T-cell (primary cell): ENCODE data around the gene ATE1. TPM values are rescaled to one million over a fixed set of nuclear protein-coding genes. Genes with fewer than 3 reads are reported as not detected.

Source experiments
- ATAC-seq, 4 experiments: fragments of 200-7000 bp in 3 of 4; fragments of 150-1000 bp in 1 of 4; cut with Tn5 transposase; replicated peaks in 1 of 4; 1 replicate in 3 of 4; 2 replicates in 1 of 4; pipeline ENCODE4 v1.10.0; 2021; ENCODE audit warnings: moderate library complexity in 3 of 4, mild to moderate bottlenecking in 2 of 4, moderate number of reproducible peaks in 1 of 4
- CTCF ChIA-PET, 2 donors: fragments of 300-600 bp; sonication (Branson Sonifier 250); formaldehyde crosslinking; loops; one replicate each; lab custom pipeline; 2022; ENCODE audit warnings: antibody characterized with exemption in 2 of 2; lab: Charles Lee
- POLR2A ChIA-PET, 2 donors: fragments of 300-600 bp; sonication (Branson Sonifier 250); formaldehyde crosslinking; loops; one replicate each; lab custom pipeline; 2022; ENCODE audit warnings: antibody characterized with exemption in 2 of 2; lab: Charles Lee
- DNase-seq, 35 experiments: peaks; one replicate each; pipeline versions ENCODE4 v3.0.0 to v3.0.0-alpha.2; 2013 to 2023
- H3K27ac ChIP-seq: one replicate; pipeline ENCODE4 v1.5.1; 2013; ENCODE audit warnings: low read length
- H3K27me3 ChIP-seq, 2 experiments: replicated peaks in 1 of 2; 1 replicate in 1 of 2; 2 replicates in 1 of 2; pipeline versions ENCODE4 v1.6.1 to v1.7.0; 2013; ENCODE audit warnings: low read length in 1 of 2, mixed read lengths in 1 of 2; ENCODE audit not compliant: control insufficient read depth in 2 of 2, insufficient read depth in 2 of 2; ENCODE audit errors: extremely low read depth in 1 of 2
- H3K36me3 ChIP-seq, 2 donors: 1 replicate in 1 of 2; 2 replicates in 1 of 2; pipeline versions ENCODE4 v1.6.1 to v1.7.0; 2013; ENCODE audit warnings: low read length in 1 of 2; ENCODE audit not compliant: control insufficient read depth in 2 of 2, insufficient read depth in 1 of 2; ENCODE audit errors: extremely low read depth in 1 of 2
- H3K4me1 ChIP-seq, 2 experiments: 1 replicate in 1 of 2; 2 replicates in 1 of 2; pipeline versions ENCODE4 v1.6.1 to v1.7.0; 2013; ENCODE audit warnings: low read length in 2 of 2, mixed read lengths in 1 of 2; ENCODE audit not compliant: insufficient read depth in 2 of 2, control insufficient read depth in 1 of 2; ENCODE audit errors: extremely low read depth in 1 of 2
- H3K4me3 ChIP-seq, 2 donors: 1 replicate in 1 of 2; 2 replicates in 1 of 2; pipeline versions ENCODE4 v1.5.1 to v1.7.0; 2013; ENCODE audit warnings: mild to moderate bottlenecking in 2 of 2, low read length in 1 of 2, moderate library complexity in 1 of 2; ENCODE audit not compliant: control insufficient read depth in 1 of 2; ENCODE audit errors: extremely low read depth in 1 of 2
- H3K9me3 ChIP-seq: 2 replicates; pipeline ENCODE4 v1.7.0; 2013
- H3K27ac Mint-ChIP-seq, 2 donors: one replicate each; pipeline ENCODE4 v1.8.0; 2020 to 2021; ENCODE audit warnings: mild to moderate bottlenecking in 2 of 2, mixed read lengths in 2 of 2
- H3K27me3 Mint-ChIP-seq, 2 donors: one replicate each; pipeline ENCODE4 v1.8.0; 2021 to 2022; ENCODE audit warnings: mixed read lengths in 2 of 2
- H3K36me3 Mint-ChIP-seq: one replicate; pipeline ENCODE4 v1.8.0; 2021; ENCODE audit warnings: mixed read lengths
- H3K4me1 Mint-ChIP-seq, 3 donors: one replicate each; pipeline ENCODE4 v1.8.0; 2020 to 2022; ENCODE audit warnings: mixed read lengths in 3 of 3, mild to moderate bottlenecking in 1 of 3
- H3K4me3 Mint-ChIP-seq, 3 donors: one replicate each; pipeline ENCODE4 v1.8.0; 2020 to 2022; ENCODE audit warnings: mild to moderate bottlenecking in 3 of 3, mixed read lengths in 3 of 3, moderate library complexity in 3 of 3
- H3K9me3 Mint-ChIP-seq, 3 donors: one replicate each; pipeline ENCODE4 v1.8.0; 2020 to 2022; ENCODE audit warnings: mixed read lengths in 3 of 3
- WGBS: methylation state at CpG from one replicate; pipeline ENCODE4 v1.1.5; 2013; ENCODE audit warnings: missing lambda C conversion rate; ENCODE audit not compliant: insufficient coverage; 5-methylcytosine and 5-hydroxymethylcytosine counted together
- total RNA-seq, 35 experiments: library from RNA in 6 of 35; stranded (reverse) in 6 of 35; fragments of 120-200 nt in 1 of 35; gene quantifications; one replicate each; pipeline versions ENCODE4 v1.2.1 to v1.2.4 and lab custom pipeline; 2013 to 2026

The ATE1 gene
- total RNA-seq, 5 donors from 2014 or later (not counting 1 experiment from before 2014, with no cell fraction given), result 18.6 to 28.9 (median 26.0) TPM

DNA sequence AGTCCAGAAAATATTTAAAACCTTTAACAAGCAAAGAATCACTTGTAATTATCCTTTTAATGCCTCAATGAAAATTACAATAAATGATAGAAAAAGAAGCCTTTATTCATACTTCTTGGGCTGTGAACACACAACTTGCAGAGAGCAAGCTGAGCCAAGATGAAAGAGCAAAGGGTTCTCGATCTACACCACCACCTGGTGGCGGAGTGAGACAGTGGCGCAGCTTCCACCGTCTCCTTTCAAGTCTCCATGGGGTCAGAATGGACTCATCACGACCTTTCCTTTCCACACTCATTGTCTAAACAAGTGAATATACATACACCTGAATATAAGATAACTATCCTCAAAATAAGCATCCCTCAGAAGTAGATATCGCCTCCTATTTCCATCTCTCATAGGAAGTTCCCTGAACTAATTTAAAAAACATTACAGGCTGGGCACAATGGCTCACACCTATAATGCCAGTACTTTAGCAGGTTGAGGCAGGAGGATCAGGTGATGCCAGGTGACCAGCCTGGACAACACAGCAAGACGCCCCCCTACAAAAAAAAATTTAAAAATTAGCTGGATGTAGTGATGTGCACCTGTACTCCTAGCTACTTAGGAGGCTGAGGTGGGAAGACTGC, 40.7 kb downstream of the ATE1 start:
- CTCF ChIA-PET, result interaction anchor here (0.6 to 2.2 kb wide), 4 partner anchors 9 to 72 kb away, joined by 3 to 5 read pairs (median 4); no protein-coding TSS in a partner anchor
- H3K4me1 Mint-ChIP-seq, result peaks cover 0 to 5% (median 0%) of the 10 kb centered on the region in 3 donors
- no peak overlapping the region for H3K4me3 Mint-ChIP-seq
- no peaks in the 10 kb centered on the region for H3K27me3 Mint-ChIP-seq
- Histone ChIP-seq H3K27ac (no peak overlapping the region), H3K27me3 (no peaks in the 10 kb centered on the region), H3K4me1 (no peaks in the 10 kb centered on the region), H3K36me3 (peaks cover 2% of the 10 kb centered on the region in 2 donors), H3K4me3 (no peak overlapping the region), H3K9me3 (no peaks in the 10 kb centered on the region)
- ATAC-seq, result peak; percentile 49 to 61 (median 61)
- no peak overlapping the region for H3K27ac Mint-ChIP-seq
- POLR2A ChIA-PET, result interaction anchor here in 1 of 2 donors (0.6 kb wide), 1 partner anchor 96 kb away, joined by 3 read pairs; no protein-coding TSS in a partner anchor
- H3K36me3 Mint-ChIP-seq, result peaks cover 33% of the 10 kb centered on the region
- WGBS, result 75% methylated on average over 5 of the region's 7 CpGs
- H3K9me3 Mint-ChIP-seq, result no peaks in the 10 kb centered on the region
- DNase-seq, result peak in 28 of 35 experiments; percentile 2 to 53 (median 19)

DNA sequence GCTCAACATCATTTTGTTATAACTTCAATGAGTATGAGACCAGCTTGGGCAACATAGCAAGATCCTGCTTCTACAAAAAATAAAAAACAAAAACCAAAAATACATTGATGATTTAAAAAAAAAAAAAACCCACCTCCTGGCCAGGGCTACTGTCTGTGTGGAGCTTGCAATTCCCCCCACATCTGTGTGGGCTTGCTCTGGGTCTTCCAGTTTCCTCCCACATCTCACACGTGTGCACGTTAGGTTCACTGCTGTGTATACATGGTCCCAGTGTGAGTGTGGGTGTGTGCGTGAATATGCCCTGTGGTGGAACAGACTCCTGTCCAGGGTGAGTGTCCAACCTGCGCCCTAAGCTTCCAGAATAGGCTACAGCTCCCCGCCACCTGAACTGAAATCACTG, 41.6 kb downstream of the ATE1 start:
- no peak overlapping the region for H3K4me3 ChIP-seq
- H3K4me1 ChIP-seq, result no peaks in the 10 kb centered on the region
- Mint-ChIP-seq H3K9me3 (no peaks in the 10 kb centered on the region), H3K27me3 (no peaks in the 10 kb centered on the region), H3K4me3 (no peak overlapping the region), H3K36me3 (peaks cover 33% of the 10 kb centered on the region), H3K4me1 (peaks cover 0 to 5% (median 0%) of the 10 kb centered on the region in 3 donors), H3K27ac (no peak overlapping the region)
- CTCF ChIA-PET, result interaction anchor here in 1 of 2 donors (0.7 kb wide), 1 partner anchor 24 kb away, joined by 3 read pairs; no protein-coding TSS in a partner anchor
- no peak overlapping the region for H3K27ac ChIP-seq
- peaks cover 2% of the 10 kb centered on the region in 2 donors for H3K36me3 ChIP-seq
- H3K27me3 ChIP-seq, result no peaks in the 10 kb centered on the region
- H3K9me3 ChIP-seq, result no peaks in the 10 kb centered on the region
- ATAC-seq, result no peak
- WGBS, result no CpG with 5 or more reads among the region's 5 CpGs
- POLR2A ChIA-PET, result interaction anchor here in 1 of 2 donors (0.6 kb wide), 1 partner anchor 1020 kb away, joined by 3 read pairs; no protein-coding TSS in a partner anchor
- DNase-seq, result no peak

DNA sequence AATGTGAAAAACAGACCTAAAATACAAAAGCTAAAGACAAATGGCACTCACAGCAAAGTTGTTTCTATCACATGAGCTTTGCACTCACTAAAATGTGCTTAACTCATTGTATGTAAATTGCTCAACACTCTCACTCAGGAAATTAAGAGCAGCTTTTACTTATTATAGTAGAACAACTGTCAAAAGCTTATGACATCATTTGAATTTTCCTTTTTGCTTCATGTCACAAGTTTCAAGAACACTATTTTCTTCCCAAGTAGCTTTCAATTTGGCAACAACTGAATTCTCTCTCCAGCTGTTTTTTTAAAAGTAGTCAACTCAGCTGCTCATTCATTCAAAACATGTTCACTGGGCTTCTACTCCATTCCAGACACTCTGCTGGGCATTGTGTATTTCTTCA, 46.9 kb downstream of the ATE1 start:
- H3K27me3 ChIP-seq, result no peaks in the 10 kb centered on the region
- H3K9me3 ChIP-seq, result no peaks in the 10 kb centered on the region
- ChIA-PET POLR2A (interaction anchor here in 1 of 2 donors (0.6 kb wide), 1 partner anchor 1012 kb away, joined by 4 read pairs; no protein-coding TSS in a partner anchor), CTCF (interaction anchor here in 1 of 2 donors (1.4 kb wide), 1 partner anchor 18 kb away, joined by 3 read pairs; no protein-coding TSS in a partner anchor)
- Mint-ChIP-seq H3K9me3 (no peaks in the 10 kb centered on the region), H3K4me3 (no peak overlapping the region), H3K4me1 (peaks cover 2 to 5% (median 2%) of the 10 kb centered on the region in 3 donors), H3K36me3 (peaks cover 32% of the 10 kb centered on the region), H3K27ac (no peak overlapping the region), H3K27me3 (no peaks in the 10 kb centered on the region)
- DNase-seq, result no peak
- peaks cover 0 to 10% of the 10 kb centered on the region in 2 donors for H3K36me3 ChIP-seq
- no peak overlapping the region for H3K4me3 ChIP-seq
- no peaks in the 10 kb centered on the region for H3K4me1 ChIP-seq
- no peak for ATAC-seq
- no peak overlapping the region for H3K27ac ChIP-seq

DNA sequence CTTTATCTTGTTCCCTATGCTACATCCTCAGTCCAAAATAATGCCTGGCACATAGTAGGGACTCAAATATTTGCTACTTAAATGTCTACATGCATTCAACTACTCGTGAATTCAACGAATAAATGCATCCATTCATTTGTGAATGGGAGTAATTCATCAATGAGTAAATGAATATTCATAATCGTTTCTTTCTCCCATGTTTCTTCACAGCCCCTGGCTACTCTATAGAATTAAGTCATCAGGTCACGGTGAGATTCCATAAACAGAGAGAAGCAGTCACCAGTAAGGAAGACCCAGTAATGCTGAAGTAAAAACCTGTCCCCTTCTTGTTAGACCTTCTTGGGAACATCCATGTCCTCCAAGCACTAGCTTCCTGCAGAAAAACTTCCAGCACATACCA, 48.4 kb downstream of the ATE1 start:
- H3K4me3 Mint-ChIP-seq, result no peak overlapping the region
- no peaks in the 10 kb centered on the region for H3K27me3 ChIP-seq
- peaks cover 37% of the 10 kb centered on the region for H3K36me3 Mint-ChIP-seq
- H3K4me1 ChIP-seq, result no peaks in the 10 kb centered on the region
- H3K9me3 Mint-ChIP-seq, result no peaks in the 10 kb centered on the region
- H3K27ac ChIP-seq, result no peak overlapping the region
- ChIA-PET CTCF (no interaction called here), POLR2A (no interaction called here)
- no peaks in the 10 kb centered on the region for H3K9me3 ChIP-seq
- no peak overlapping the region for H3K4me3 ChIP-seq
- H3K4me1 Mint-ChIP-seq, result peaks cover 2 to 5% (median 2%) of the 10 kb centered on the region in 3 donors
- no peaks in the 10 kb centered on the region for H3K27me3 Mint-ChIP-seq
- no peak overlapping the region for H3K27ac Mint-ChIP-seq
- no peak for DNase-seq
- no peak for ATAC-seq
- peaks cover 0 to 10% of the 10 kb centered on the region in 2 donors for H3K36me3 ChIP-seq
- WGBS, result no CpG with 5 or more reads among the region's 4 CpGs

DNA sequence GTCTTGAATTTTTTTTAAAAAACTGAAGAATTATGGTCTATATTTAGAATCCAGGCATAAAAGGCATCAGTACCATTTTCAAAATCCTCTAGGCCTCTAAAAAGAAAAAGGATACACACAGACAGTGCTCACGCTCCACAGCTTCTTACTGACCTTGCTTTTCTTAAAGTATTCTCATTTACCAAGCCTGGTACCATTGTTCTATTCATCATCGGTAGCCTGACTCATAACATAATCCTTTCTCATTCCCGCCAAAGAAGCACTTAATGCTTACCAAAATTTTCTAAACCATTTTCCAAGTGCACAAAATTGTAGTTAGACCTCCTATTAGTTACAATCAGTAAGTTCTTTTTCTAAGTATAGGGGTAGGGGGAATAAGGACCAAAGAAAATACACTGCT, 54.6 kb downstream of the ATE1 start:
- Histone ChIP-seq H3K4me3 (no peak overlapping the region), H3K36me3 (peaks cover 0 to 19% of the 10 kb centered on the region in 2 donors), H3K9me3 (no peaks in the 10 kb centered on the region), H3K4me1 (no peaks in the 10 kb centered on the region), H3K27ac (no peak overlapping the region), H3K27me3 (no peaks in the 10 kb centered on the region)
- H3K27ac Mint-ChIP-seq, result no peak overlapping the region
- CTCF ChIA-PET, result no interaction called here
- peaks cover 0 to 2% (median 0%) of the 10 kb centered on the region in 3 donors for H3K4me1 Mint-ChIP-seq
- ATAC-seq, result no peak
- no peaks in the 10 kb centered on the region for H3K9me3 Mint-ChIP-seq
- H3K36me3 Mint-ChIP-seq, result peaks cover 46% of the 10 kb centered on the region
- WGBS, result no CpG with 5 or more reads among the region's 3 CpGs
- H3K27me3 Mint-ChIP-seq, result no peaks in the 10 kb centered on the region
- no peak for DNase-seq
- POLR2A ChIA-PET, result no interaction called here
- no peak overlapping the region for H3K4me3 Mint-ChIP-seq

DNA sequence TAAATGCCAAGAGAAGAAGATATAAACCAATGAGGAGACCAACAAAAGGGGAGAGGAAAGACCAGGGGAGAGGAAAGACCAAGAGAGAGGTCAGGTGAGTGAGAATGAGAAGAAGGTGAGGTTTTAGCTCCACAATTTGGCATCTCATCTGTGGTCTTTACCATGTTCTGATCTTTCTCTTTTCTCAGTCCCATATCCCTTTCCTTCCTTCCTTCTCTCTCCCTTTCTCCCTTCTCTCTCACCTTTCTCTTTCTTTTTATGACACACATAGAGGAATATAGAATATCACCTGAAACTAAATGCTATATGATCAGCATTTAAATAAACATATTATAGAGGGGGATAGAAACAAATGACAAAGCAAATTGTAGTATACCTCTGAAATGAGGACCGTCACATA, 57.4 kb downstream of the ATE1 start:
- Histone ChIP-seq H3K36me3 (peaks cover 0 to 16% of the 10 kb centered on the region in 2 donors), H3K27ac (no peak overlapping the region), H3K4me3 (no peak overlapping the region), H3K27me3 (no peaks in the 10 kb centered on the region), H3K4me1 (no peaks in the 10 kb centered on the region), H3K9me3 (no peaks in the 10 kb centered on the region)
- H3K27me3 Mint-ChIP-seq, result no peaks in the 10 kb centered on the region
- no peak overlapping the region for H3K4me3 Mint-ChIP-seq
- DNase-seq (no peak), ATAC-seq (no peak)
- no peaks in the 10 kb centered on the region for H3K9me3 Mint-ChIP-seq
- POLR2A ChIA-PET, result no interaction called here
- H3K36me3 Mint-ChIP-seq, result peaks cover 43% of the 10 kb centered on the region
- CTCF ChIA-PET, result no interaction called here
- H3K4me1 Mint-ChIP-seq, result no peaks in the 10 kb centered on the region
- no CpG with 5 or more reads among the region's 1 CpG for WGBS
- no peak overlapping the region for H3K27ac Mint-ChIP-seq
